HT-29 (cell line): ENCODE results near the gene MEX3D. TPM values are rescaled to one million over a fixed set of nuclear protein-coding genes. Genes with fewer than 3 reads are reported as not detected.
"Not testable (repeated sequence)": the region's sequence is repeated elsewhere in the genome, so short reads cannot be mapped to it uniquely, and the experiment has no call there.

Experiments
- DNase-seq: peaks from one replicate; pipeline ENCODE4 v3.0.0-alpha.2; 2015; ENCODE audit warnings: low spot score
- total RNA-seq: library from RNA; depleted of rRNA; stranded (reverse); fragments of >200 nt; shearing (Covaris generic); gene quantifications from 2 replicates; pipeline ENCODE4 v1.2.3, GENCODE V29; 2014

MEX3D gene
- total RNA-seq, 1 experiment from 2014 or later, result 75.4 TPM

DNA sequence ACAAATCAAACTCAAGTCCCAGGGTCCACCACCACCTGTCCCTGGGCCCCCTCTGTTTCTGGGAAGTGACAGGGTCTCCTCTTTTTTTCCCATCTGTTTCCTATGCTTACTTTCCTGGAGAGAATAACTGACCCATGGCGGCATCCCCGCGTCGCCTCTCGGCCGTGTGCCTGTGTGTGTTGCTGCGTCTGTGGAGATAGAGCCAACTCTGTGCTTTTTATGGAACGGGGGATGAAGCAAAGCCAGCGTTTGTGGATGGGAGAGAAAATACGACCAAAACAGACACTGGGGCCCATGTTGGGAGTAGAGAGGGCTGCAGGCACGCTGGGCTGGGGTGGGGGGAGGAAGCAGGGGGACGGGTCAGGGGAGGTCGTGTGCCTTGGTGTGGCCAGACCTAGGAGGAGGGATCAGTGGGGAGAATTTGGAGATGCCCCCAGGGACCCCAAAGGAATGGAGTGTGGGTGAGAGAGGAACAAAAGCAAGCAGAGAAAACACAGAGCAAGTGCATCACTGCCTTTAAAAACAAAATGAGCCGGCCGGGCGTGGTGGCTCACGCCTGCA, 27.7 kb downstream of the MEX3D start:
- DNase-seq, result no peak

DNA sequence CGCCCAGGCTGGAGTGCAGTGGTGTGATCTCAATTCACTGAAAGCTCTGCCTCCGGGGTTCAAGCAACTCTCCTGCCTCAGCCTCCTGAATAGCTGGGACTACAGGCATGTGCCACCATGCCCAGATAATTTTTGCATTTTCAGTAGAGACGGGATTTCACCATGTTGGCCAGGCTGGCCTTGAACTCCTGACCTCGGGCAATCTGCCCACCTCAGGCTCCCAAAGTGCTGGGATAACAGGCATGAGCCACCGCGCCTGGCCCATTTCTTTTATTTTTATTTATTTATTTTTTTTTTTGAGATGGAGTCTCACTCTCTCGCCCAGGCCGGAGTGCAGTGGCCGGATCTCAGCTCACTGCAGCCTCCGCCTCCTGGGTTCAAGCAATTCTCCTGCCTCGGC, 28.4 kb downstream of the MEX3D start:
- not testable (repeated sequence) for DNase-seq

DNA sequence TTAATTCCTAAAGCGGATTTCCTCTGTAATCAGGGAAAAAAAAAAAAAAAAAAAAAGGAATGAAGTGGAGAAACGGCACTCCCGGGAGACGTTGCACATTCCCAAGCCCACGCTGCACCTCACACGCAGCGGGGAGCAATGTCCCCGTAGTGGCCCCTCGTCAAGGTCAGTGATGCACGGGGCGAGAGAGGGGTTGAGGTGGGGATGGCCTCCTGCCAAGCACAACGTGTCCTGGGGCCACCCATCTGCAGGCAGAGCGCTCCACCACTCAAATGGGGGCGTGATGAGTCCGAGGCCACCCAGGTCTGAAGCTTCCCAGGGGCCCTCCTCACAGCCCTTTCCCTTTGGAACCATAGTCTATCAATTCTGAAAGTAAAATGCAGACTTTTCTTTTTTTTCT, 29.1 kb downstream of the MEX3D start:
- DNase-seq, result no peak

DNA sequence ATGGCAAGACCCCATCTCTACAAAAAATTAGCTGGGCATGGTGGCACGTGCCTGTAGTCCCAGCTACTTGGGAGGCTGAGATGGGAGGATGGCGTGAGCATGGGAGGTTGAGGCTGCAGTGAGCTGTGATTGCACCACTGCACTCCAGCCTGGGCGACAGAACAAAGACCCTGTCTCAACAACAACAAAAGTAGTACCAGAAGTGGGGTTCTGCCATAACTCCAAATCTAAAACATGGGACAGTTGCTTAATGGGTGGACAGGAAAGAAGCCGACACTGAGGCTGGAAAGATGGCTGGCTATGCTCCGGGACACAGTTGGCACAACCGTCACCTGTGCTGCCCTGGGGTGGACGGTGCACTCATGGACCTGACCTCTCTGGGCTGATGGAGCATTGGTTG, 32.4 kb downstream of the MEX3D start:
- DNase-seq, result not testable (repeated sequence)

DNA sequence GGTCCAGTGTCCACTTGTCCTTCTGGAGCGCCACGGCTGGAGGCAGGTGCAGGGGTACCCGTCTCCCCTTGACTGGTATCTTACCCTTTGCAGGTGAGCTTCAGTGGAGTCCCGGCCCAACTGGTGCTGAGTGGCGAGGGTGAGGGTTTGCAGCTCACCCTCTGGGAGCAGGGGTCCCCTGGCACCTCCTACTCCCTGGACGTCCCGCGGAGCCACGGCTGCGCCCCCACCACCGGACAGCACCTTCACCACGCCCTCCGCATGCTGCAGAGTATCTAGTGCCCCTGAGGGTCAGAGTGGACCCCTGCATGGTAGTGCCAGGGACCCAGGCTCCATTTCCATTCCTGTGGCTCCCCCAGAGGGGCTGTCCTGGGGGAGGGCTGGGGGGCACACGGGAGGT, 33.2 kb downstream of the MEX3D start:
- DNase-seq, result no peak

DNA sequence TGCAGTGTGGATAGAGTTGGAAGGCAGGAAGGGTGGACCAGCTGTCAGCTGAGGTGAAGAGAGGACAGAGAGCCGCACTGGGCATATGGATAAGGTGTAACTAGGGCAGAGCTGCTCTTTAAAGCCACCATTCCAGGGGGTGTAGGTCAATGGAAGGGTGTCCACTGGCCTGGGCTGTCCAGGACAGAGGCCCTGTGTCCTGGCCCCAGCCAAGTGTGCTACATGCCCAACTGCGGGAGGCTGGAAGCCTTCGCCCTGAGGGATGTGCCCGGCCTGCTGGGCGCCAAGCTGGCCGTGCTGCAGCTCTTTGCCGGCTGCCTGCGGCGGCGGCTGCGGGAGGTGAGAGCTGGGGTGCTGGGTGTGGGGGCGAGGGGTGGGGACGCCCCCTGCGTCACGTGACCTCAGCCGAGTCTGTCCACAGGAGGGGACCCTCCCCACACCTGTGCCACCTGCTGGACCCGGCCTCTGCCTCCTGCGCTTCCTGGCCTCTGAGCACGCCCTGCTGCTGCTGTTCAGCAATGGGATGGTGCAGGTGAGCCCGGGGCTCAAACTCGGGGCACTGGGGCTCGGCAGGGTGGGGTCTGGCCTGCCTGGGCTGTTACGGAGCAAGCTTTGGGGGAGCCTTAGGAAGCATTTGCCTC, 34.5 kb downstream of the MEX3D start:
- no peak for DNase-seq

DNA sequence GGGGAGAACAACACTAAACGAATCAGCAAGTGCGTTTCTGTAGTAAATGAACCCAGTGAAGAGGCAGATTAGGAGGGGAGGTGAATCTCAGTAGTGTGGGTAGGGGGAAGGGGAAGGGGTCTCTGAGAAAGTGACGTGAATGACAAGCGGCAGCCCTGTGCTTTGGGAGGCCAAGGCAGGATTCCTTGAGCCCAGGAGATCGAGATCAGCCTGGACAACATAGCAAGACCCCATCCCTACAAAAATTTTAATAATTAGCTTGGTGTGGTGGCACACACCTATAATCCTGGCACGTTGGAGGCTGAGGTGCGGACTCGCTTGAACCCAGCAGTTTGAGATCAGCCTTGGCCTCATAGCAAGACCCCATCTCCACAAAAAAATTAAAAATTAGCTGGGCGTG, 36.1 kb downstream of the MEX3D start:
- no peak for DNase-seq

DNA sequence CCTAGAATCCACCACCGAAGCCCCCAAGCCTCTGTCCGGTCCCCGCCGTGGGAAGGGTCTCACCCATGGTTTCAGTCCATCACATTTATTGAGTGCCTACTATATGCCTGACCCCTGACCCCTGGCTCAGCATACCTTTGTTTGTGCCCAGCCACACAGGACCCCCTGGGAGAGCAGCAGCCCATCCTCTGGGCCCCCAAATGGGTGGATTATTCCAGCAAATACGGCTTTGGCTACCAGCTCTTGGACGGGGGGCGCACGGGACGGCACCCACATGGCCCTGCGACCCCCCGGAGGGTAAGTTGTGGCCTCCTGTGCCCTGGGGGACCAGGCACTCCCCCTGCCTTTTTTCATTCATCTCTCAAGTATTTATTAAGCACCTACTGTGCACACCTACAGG, 36.5 kb downstream of the MEX3D start:
- no peak for DNase-seq

DNA sequence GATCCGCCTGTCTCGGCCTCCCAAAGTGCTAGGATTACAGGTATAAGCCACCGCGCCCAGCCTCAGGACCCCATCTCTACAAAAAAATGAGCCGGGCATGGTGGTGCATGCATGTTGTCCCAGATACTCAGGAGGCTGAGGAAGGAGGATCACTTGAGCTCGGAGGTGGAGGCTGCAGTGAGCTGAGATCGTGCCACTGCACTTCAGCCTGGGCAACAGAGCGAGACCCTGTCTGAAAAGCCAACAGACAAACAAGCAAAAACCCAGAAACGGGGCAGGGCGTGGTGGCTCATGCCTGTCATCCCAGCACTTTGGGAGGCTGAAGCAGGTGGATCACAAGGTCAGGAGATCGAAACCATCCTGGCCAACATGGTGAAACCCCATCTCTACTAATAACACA, 37.3 kb downstream of the MEX3D start:
- DNase-seq, result not testable (repeated sequence)

DNA sequence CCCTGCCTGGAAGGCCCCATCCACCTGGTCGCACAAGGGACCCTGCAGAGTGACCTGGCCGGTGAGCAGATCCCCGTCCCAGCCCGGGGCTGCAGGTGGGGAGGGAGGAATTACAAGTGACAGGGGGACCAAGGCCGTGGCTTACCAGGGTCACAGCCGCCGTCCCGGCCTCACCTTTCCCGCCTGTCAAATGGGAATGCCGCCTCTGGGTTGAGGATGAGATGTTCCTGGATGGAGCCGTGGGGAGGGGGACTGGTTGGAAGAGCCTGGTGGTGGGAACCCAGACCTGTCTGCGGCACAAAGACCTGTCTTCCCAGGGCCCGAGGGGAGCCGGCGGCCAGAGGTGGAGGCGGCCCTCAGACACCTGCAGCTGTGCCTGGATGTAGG, 38.7 kb downstream of the MEX3D start:
- no peak for DNase-seq

DNA sequence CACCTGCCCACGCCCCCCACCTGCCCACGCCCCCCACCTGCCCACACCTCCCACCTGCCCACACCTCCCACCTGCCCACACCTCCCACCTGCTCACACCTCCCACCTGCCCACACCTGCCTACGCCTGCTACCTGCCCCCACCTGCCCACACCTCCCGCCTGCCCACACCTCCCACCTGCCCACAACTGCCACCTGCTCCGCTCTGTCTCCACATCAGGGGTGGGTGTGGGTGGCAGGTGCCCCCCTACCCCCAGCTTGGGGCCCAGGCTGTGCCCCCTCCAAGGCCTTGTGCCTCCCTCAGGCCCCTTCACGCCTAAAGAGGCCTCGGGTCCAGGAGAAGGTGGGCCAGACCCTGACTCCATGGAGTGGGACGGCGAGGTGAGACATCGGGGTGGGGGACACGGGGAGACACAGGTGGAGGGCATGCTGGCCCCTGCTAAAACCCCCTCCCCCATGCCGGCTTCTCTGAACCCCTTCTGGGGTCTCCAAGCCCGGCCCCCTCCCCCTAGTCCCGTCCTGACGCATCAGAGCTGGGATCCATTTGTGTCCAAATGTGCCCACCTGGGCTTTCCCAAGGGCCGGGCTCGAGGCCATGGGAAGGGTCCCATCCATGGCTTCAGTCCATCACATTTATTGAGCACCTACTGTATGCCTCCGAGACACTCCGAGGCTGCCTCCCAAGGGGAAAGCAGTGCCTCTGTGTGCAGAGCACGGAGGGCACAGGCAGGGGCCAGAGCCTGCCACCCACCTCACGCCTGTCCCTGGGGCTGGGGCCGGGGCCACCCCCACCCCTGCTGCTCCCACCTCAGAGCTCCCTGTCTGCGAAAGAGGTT, 39.3 kb downstream of the MEX3D start:
- no peak for DNase-seq

DNA sequence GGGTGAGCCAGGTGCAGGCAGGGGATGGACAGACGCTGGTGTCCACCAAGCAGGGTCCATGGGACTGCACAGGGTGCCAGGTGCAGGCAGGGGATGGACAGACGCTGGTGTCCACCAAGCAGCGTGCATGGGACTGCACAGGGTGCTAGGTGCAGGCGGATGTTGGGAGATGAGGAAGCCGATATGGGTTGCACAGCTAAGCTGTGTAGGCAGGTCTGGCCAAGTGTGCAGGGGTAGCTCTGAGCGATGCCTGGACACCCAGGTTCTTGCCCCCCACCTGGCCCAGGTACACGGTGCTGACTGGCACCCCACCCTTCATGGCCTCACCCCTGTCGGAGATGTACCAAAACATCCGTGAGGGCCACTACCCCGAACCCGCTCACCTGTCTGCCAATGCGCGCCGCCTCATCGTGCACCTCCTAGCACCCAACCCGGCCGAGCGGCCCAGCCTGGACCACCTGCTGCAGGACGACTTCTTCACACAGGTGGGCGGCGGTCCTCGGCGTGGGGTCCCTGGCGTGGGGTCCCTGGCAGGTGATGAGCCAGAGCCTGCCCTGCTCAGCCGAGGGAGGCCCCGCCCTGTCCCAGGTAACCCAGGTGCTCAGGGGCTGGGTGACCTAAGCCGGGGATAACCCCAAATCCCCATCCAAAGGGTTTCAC, 40.3 kb downstream of the MEX3D start:
- DNase-seq, result no peak

DNA sequence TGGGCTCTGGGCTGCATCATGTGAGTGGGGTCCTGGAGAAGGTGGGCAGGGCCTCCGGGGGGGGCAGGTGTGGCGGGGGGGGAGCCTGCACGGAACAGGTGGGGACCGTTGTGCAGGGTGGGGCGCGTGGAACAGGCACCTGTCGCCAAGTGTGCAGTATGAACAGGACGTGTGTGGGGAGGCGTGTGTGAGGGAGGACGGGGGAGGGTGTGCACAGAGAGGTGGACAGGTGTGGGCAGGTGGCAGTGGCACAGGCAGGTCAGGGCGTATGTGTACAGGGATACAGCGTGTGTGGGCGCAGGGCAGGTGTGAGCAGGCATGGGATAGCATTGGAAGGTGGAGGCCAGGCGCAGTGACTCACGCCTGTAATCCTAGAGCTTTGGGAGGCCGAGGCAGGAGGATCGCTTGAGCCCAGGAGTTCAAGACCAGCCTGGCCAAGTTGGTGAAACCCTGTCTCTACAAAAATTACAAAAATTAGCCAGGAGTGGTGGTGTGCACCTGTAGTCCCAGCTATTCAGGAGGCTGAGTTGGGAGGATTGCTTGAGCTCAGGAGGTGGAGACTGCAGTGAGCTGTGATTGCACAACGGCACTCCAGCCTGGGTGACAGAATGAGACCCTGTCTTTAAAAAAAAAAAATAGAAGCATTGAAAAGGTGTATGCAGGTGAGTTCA, 41.0 kb downstream of the MEX3D start:
- DNase-seq, result no peak

DNA sequence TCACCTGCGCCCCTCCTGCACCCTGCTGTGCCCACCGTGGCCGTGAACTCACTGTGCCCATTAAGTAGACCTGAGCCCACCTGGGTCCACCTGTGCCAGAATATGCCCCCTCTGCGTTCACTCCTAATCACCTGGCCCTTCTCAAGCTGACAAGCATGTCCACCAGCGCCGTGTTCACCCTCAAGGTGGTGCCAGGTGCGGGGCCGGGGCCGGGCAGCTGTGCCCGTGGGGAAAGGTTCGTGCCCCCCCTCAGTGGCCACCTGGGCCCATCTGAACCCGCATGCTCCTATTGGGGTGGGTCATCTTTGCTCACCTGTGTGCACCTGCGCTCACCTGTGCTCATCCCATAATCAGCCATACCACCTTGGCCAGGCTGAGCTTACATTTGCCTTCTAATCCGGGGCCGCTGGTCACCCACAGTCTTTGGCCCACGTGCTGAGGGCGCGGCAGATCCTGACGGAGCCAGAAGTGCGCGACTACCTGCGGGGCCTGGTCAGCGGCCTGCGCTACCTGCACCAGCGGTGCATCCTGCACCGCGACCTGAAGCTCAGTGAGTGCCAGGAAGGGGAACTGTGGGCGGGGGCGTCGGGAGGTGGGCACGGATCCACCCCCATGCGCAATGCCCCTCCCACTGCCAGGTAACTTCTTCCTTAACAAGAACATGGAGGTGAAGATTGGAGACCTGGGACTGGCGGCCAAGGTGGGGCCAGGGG, 41.9 kb downstream of the MEX3D start:
- DNase-seq, result no peak

DNA sequence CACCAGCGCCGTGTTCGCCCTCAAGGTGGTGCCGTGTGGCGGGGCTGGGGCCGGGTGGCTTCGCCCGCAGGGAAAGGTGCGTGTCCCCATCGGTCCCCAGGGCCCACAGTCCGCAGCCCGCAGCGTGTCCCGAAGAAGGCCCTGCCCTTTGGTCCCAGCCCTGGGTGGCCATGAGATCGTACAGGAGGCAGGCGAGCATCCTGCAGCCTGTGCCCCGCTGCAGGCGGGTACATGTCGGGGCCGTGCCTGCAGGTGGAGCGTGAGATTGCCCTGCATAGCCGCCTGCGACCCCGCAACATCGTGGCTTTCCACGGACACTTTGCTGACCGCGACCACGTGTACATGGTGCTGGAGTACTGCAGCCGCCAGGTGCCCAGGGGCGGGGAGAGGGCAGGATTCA, 42.8 kb downstream of the MEX3D start:
- DNase-seq, result no peak

DNA sequence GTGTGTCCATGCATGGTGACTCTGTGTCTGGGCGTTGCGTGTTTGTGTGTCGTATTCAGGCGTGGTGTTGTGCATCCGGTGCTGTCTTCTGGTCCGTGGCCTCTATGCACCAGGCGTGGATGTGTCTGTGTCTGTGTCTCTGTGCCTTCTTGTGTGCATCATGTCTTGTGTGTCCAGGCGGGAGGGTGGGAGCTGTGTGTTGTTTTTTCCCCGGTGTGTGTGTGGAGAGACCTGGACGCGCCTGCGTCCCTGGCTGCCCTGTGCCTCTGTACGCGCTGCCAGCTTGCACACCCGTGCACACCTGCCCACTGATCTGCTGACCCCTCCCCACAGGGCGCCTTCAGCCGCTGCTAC, 43.2 kb downstream of the MEX3D start:
- no peak for DNase-seq

DNA sequence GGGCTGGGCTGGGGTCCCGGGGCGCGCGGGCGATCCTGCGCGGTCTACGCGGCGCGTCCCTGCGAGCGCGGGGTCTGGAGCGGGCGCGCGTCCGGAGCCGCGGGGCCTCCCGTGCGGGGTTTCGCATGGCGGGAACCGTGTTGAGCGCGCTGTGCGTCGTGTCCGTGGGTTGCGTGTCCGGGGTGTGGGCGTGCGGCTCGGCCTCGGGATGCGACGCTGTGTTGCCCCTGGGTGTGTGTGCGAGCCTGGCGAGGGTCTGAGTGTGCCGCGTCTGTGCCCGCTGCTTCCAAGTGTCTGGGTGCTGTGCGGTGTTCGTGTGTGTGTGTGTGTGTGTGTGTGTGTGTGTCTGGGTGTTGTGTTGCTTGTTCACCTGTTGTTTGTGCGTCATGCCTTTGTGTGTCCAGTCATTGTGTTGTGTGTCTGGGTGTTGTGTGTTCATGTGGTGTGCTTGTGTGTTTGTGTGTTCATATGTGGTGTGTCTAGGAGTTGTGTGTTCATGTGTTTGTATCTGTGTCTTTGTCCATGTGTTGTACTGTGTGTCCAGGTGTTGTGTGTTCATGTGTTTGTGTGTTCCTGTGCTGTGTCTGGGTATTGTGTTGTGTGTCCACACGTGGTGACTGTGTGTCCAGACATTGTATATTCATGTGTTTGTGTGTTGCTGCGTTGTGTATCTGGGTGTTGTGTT, 43.7 kb downstream of the MEX3D start:
- no peak for DNase-seq

DNA sequence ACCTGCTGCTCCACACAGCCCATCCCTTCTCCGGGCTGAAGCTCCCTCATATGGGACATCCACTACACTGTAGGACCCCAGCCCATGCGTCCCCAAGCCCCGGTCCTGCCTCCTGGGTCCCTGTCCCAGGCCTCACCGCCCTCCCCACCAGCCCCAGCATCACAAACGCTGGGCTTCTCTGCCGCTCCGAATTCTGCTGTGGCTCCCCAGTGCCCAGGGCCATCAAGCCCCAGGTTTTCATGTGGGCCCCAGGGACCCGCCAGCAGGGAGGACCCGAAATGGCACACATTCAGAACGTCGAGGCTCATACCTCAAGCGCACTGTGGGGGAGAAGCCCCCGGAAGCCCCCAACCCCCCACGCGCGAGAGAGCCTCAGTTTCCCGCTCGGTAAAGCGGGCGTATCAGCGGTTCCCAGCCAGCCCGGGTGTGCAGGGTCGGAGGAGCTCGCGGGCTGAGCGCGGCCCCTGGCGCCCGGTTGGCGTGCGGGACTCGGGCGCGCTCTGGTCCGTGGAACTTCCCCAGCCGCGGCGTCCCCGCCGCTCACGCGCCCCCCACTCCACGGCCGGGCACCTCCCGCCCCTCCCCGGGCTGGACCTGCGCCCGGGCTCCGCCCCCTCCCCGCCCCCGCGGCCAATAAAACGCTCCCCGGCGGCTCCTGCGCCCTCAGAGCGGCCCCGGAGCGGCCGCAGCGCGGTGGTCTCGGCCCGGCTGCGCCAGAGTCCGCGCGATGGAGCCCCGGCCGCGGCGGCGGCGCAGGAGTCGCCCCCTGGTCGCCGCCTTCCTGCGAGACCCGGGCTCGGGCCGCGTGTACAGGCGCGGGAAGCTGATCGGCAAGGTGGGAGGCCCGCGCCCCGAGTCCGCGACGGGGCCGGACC, 44.5 kb downstream of the MEX3D start, which contains the start of gene PLK5:
Gene PLK5, plus strand, starts transcription at position 666 of the 875 bp plus-strand sequence. CDS start 2,920 bp downstream, outside the sequence.
- no peak for DNase-seq

DNA sequence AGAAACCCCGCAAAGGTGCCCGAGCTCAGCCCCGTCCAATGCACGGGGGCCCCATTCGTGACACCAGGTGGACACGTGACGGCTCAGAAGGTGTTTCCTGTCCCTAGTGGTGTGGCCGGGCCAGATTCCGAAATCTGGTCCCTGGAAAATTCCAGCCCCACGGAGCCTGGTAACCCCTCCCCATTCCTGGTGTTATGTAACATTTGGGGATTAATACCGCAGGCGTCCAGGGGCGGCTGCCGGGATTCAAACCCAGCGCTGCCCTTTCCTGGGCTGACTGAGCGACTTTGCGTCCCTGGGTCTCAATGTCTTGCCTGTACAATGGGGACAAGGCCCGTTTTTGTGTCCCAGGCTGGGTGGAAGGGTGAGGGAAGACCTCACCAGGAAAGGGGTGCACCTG, 45.3 kb downstream of the MEX3D start:
- no peak for DNase-seq

DNA sequence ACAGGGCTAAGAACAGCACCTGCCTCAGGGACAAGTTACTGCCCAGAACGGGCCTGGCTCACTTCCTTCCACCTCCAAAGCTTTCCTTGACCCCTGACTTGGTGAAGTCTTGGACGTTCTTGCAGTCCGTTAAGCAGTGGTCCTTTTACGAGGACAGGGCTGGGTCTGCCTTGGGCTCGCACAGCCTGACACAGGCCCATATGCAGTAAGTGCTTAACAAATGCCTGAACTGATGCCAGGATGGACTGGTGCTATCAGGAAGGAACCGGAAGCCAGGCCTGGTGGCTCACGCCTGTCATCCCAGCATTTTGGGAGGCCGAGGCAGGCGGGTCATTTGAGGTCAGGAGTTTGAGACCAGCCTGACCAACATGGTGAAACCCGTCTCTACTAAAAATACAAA, 46.1 kb downstream of the MEX3D start:
- DNase-seq, result no peak
